Measurements from ENCODE around the gene SYNGR1.
"Not testable (repeated sequence)": the region's sequence is repeated elsewhere in the genome, so short reads cannot be mapped to it uniquely, and the experiment has no call there.

Gene SYNGR1

DNA sequence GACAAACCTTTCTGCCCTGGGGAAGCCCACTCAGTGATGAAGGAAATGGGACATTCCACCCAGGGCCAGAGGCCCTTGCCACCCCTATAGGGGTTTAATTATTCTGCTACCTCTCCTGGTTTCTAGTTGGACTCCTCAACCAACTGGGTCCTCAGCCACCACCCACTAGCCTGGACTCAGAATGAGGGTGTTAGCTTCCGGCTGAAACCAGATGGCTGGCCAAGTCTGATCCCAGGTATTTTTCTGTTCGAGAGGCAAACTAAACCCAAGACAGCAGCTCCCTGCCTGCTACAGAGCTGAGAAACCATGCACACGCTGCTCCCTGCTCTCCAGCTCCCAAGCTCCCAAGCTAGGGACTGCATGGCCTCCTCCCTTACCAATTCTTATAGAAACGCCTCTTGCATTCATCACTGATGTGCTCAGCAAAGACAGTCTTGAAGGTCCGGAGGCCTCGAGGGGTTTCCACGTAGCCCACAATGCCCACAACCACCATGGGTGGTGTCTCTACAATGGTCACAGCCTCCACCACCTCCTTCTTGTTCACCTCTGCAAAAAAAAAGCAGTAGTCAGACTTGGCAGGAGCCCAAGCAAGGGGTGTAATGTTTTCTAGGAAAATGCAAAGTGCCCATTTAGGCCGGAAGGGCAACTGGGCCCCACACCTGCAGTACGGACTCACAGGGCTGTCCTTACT is 32.6 kb upstream of the SYNGR1 start:
- no peak for DNase-seq (ENCODE audit: low spot score)

DNA sequence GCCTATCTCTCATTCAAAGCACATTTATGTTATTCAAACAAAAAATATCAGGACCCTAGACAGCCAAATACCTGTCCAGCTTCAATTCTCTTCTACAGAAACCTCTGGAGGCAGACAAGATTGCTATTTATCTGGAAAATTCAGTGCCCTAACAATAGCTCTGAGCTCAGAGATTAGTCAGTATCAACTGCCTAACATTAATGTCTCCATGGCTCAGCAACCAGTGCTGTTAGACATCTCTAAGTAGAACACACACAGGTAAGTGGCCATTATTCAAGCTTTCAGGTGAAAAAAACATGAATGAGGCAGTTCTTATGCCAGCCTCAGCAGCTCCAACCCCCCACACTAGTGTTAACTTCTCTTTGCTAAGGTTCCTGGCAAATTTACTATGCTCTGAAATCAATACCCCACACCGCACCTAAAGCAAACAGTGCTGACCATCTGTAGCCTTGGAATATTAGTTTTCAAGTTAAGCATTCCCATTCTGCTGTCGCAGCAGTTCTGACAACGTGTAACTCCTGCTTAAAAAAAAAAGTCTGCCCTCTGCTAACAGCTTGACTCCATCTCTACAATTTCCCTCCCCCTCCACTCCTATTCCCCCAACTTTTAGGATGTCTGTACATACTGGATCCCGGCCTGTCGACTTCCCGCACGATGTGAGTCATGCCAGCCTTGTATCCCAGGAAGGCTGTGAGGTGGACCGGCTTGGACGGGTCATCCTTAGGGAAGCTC is 31.9 kb upstream of the SYNGR1 start:
- DNase-seq (ENCODE audit: low spot score): no peak

DNA sequence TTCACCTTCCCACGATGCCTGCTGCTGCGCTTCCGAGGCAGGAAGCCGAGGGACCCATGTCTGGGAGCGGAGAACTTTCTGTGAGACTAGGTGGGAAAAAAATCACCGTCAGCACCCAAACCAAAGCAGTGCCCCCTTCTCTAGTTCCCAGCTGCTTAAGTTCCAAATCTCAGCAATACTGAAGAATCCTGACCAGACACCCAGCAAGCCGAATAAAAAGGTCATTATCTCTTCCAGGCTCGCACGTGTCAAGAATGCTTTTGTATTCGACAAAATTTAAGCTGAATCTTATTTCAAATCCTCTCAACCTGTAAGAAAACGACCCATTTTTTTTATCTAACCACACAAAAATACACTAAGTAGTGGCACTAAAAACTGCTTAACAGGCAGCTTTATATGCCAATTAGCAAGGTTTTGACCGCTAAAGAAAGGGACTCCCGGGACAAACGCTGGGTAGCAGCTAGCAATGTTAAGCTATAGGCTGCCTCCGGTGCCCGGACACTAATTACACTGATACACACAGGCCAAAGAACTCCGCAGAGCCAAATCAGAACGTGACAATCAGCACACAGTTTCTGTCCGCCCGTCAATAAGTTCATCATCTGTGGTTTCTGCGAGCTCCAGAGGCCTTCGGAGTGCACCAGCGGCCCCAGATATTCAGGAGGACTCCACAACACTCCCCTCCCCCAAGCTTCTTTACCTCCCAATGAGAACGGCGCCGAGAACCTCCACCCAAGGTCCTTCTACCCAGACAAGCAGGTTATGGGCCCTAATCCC is 31.1 kb upstream of the SYNGR1 start:
- no peak for DNase-seq (ENCODE audit: low spot score)

DNA sequence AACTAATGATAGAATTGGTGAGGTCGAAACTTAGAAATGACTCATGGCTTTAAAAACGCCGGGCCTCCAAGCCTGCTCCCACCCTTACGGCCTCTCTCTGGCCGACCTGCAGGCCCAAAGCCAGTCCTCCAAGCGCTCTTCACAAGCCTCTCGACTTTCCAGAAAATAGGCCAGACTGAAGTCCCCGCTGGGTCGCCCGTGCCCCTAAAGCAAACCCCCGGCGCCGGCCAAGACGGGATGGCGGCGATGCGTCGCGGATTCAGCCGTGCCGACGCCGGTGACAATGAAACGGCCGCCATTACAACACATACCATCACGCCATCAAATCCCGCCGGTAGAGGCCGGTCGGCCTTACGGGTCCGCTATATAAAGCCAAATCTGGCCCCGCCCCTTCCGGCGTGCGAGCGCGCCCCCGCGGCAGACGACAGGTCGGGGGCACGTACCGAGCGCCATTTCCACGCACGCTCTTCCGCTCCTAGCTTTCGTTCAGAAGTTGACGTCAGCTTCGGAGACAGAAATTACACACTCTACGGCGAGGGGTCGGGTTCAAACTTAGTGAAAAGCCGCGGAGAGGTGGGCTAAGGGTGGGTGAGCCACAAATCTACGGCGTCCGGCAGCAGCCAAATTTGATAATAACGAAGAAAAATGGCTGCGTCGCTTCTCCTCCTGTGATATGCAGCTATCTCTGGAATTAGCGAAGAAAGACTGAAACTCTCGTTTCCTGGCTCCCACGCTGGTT is 30.3 kb upstream of the SYNGR1 start, which contains the start of gene RPL3:
TSS of gene RPL3 (minus strand) at position 340 of the 739 bp plus-strand sequence. CDS start at position 314, 26 bp downstream.
- DNase-seq (ENCODE audit: low spot score): peak; percentile 92

DNA sequence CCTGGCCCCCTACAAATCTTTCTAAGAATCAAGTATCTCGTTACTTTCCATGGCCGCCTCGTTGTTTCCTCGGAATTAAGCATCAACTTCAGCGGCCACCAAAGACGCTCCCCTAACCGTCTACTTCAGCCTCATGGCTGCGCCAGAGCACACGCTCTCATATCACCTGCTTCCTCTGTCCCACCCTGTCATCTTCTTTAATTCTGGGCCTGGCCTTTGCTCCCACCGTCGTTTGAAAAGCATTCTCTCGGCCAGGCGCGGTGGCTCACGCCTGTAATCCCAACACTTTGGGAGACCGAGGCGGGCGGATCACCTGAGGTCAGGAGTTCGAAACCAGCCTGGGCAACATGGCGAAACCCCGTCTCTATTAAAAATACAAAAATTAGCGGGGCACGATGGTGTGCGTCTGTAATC is 29.2 kb upstream of the SYNGR1 start:
- not testable (repeated sequence) for DNase-seq (ENCODE audit: low spot score)

DNA sequence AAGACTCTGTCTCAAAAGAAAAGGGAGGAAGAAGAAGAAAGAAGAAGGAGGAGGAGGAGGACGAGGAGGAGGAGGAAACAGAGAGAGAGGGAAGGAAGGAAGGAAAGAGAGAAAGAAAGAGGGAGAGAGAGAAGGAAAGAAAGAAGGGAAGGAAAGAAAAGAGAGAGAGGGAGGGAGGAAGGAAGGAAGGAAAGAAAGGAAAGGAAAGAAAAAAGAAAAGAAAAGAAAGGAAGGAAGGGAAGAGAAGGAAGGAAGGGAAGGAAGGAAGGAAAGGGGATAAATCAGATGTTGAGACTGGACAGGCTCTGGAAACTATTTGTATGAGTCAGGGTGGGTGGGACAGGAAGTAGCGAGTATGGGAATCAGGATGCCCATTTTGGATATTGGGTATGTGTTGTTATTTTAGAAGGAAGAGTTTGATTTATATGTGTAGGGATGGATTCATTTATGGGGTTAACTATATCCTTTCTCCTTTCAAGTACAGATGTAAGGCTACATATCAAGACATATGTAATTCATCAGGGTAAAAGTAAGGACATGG is 24.3 kb upstream of the SYNGR1 start:
- DNase-seq (ENCODE audit: low spot score): peak; percentile 69

DNA sequence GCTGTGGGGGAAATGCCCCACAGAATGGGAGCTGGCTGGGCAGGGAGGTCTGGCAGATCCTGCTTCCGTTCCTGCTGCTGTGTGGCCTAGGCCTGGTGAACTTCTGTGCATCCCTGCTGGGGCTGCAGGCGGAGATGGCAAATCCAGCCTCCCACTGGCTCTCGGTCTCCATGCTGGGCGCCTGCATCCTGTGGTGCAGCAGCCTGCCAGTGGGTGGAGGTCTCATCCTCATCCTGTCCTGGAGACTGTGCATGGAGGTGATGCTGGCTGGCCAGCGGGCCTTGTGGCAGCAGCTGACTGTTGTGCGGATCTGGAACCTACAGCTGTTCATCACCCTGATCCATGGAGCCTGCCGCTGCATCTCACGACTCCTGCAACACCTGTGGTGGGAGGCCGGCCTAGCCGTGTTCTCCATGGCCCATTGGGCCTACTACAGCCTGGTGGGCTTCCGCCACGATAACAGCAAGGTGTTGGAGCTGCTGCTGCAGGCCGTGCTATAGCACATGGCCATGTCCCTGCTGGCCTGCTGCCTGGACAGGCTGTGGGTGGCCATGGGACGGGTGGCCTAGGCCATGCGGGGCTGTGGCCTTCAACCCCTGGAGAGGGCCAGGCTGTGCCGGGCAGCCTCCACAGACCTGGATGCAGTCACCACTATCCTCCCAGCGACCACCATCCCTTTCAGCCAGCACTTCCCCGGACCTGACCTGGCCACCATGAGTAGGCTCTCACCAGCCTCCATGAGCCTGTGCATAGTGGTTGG is 21.6 kb upstream of the SYNGR1 start:
- no peak for DNase-seq (ENCODE audit: low spot score)

DNA sequence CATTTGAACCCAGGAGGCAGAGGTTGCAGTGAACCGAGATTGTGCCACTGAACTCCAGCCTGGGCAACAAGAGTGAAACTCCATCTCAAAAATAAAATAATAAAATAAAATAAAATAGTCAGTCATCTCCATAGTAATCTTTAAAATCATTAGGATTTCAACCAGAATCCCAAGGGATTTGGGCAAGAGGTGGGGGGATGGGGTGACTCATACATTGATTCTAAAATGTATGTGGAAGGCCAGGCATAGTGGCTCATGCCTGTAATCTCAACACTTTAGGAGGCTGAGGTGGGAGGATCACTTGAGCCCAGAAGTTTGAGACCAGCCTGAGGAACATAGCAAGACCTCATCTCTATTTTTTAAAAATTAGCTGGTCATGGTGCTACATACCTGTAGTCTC is 19.2 kb upstream of the SYNGR1 start:
- DNase-seq (ENCODE audit: low spot score): not testable (repeated sequence)

DNA sequence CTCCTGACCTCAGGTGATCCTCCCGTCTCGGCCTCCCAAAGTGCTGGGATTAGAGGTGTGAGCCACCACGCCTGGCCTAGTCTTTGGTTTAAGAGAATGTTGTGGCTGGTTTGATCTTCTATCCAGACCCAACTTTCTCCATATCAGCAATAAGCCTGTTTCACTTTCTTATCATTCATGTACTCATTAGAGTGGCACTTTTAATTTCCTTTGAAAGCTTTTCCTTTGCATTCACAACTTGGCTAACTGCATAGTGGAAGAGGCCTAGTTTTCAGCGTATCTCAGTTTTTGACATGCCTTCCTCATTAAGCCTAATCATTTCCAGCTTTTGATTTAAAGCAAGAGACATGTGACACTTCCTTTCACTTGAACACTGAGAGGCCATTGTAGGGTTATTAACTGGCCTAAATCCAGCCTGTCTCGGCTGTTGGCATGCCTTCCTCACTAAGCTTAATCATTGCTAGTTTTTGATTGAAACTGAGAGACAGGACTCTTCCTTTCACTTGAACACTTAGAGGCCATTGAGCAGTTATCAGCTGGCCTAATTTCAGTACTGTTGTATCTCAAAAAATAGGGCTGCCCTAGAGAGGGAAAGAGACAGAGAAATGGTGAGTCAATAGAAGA is 17.2 kb upstream of the SYNGR1 start:
- DNase-seq (ENCODE audit: low spot score): no peak

DNA sequence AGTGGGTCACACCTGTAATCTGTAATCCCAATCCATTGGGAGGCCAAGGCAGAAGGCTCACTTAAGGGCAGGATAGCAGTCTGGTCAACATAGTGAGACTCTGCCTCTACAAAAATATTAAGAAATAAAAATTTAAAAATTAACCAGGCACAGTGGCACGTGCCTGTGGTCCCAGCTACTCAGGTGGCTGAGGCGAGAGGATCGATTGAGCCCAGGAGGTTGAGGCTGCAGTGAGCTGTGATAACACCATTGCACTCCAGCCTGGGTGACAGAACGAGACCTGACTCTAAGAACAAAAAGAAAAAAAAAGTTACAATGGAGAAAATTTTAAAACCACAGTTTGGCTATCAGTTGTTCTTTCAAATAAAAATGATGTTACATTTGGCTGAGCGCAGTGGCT is 13.4 kb upstream of the SYNGR1 start:
- no peak for DNase-seq (ENCODE audit: low spot score)

DNA sequence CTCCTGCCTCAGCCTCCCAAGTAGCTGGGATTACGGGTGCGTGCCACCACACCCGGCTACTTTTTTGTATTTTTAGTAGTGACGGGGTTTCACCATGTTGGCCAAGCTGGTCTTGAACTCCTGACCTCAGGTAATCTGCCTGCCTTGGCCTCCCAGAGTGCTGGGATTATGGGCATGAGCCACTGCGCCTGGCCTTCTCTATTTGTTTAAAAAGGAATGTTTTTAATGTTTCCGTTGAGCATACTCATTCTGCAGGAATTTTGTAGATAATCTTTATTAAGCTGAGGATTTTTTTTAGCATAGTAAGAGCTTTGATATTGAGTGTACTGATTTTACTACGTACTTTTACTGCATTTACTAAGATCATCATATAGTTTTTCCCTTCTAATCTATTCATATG is 10.0 kb upstream of the SYNGR1 start:
- not testable (repeated sequence) for DNase-seq (ENCODE audit: low spot score)

DNA sequence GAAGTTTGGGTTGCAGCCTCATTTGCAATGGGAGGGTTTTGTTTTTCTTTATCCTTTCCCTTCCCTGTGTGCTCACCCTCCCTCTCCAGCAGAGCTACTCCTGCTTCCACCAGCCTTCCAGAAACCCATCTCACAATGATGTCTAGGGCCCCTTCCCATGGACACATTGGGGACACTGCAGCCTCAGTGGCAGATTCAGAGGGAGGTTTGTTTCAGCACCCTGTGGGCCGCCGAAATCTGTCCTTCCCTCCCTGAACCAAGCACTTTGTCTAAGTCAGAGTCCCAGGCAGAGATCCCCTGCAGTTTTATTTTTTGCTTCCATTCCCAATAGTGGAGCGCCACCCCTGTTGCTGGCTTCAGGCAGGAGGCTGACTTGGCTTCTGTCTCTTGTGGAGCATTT is 8.6 kb upstream of the SYNGR1 start:
- no peak for DNase-seq (ENCODE audit: low spot score)

DNA sequence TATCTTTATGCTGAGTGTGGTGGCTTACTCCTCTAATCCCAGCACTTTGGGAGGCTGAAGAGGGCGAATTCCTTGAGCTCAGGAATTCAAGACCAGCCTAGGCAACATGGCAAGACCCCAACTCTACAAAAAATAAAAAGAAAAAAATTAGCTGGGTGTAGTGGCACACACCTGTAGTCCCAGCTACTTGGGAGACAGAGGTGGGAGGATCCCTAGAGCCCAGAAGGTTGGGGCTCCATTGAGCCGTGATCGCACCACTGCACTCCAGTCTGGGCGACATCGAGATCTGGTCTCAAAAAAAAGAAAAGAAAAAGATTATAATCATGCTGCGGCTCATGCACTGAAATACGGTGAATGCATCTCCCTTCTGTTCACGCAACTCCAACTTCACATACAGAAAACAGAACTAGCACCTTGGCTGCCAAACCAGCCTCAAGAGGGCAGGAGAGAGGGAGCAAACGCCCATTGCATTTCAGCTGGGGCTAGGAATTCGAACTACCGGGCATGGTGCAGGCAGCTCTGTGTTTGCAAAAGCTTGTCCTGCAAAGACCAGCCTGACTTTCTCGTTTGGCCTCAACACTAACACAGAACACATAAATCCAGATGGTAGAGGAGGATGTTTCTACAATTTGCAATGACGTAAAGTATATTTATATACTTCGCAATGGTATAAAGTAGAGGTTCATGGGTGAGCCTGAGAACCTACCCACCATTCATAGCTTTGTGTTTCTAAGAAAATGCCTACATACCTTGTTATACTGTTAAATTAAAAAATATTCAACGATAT is 6.3 kb upstream of the SYNGR1 start:
- DNase-seq (ENCODE audit: low spot score): peak; percentile 76

DNA sequence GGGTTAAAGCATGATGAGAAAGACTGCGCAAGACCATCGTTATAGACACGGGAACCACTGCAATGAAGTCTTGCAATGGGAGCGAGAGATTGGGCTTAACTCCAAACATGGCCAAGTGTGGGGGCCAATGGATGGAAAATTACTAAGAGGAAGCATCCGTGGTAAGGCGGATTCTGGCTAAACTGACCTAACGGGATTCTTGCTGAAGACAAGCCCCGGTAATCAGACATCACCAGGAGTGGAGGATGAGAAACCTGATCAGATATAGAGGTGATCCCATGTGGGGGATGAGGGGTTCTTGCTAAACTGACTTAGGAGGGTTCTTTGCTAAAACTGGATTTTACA is 5.8 kb upstream of the SYNGR1 start:
- no peak for DNase-seq (ENCODE audit: low spot score)

DNA sequence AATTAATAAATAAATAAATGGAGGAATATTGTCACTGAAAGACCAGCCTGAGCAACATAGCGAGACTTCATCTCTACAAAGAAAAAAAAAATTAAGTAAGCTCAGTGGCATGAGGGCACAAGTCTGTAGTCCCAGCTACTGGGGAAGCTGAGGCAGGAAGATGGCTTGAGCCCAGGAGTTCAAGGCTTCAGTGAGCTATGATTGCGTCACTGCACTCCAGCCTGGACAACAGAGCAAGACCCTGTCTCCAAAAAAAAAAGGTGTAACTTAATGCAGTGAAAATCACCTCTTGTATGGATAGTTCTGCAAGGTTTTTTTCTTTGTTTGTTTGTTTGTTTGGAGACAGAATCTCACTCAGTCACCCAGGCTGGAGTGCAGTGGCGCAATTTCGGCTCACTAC is 4.6 kb upstream of the SYNGR1 start:
- no peak for DNase-seq (ENCODE audit: low spot score)

DNA sequence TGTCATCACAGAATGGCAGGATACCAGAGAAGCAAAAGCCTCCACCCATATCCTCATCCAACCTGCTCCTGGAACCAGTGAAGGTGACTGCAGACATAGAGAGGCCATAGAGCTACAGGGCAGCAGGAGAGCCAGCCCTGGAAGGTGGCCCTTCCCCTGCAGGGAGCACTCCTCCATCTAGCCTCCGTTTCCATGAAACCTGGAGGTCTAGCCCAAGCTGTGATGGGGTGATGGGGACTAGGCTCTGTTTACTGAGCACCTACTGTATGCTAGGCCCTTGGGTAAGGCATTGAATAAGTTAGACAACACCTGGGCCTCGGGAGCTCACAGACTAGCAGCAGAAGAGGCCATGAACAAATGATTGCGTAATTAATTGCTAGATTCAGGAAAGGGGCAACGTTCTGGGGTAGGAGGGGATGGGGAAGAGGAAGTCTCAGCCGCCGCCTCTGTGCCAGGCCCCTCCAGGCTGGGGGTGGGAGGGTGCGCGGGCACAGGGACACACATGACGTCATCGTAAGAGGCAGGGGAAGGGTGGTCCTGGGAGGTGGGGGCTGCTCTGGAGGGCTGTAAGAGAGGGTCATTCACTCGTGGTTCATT is 784 bp upstream of the SYNGR1 start:
- DNase-seq (ENCODE audit: low spot score): no peak

DNA sequence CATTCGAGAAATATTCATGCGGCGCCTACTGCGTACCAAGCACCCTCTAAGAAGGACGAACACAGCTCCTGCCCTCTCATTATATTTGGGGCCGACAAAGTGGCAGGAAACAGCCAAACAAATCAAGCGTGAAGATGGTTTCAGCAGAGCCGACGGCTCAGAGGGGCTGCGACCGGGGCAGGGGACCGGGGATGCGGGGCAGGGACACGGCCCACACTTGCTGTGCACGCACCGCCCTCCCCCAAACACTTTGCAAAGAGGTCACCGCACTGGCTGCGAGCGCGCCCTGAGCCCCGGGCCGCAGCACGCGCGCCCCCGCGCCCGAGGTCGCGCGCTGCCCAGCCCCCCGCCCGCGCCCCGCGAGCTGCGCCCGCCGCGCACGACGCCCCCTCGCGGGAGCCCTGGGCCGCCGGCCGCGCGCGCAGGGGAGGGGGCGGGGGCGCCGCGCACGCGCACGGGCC is 255 bp upstream of the SYNGR1 start:
- DNase-seq (ENCODE audit: low spot score): peak; percentile 66

DNA sequence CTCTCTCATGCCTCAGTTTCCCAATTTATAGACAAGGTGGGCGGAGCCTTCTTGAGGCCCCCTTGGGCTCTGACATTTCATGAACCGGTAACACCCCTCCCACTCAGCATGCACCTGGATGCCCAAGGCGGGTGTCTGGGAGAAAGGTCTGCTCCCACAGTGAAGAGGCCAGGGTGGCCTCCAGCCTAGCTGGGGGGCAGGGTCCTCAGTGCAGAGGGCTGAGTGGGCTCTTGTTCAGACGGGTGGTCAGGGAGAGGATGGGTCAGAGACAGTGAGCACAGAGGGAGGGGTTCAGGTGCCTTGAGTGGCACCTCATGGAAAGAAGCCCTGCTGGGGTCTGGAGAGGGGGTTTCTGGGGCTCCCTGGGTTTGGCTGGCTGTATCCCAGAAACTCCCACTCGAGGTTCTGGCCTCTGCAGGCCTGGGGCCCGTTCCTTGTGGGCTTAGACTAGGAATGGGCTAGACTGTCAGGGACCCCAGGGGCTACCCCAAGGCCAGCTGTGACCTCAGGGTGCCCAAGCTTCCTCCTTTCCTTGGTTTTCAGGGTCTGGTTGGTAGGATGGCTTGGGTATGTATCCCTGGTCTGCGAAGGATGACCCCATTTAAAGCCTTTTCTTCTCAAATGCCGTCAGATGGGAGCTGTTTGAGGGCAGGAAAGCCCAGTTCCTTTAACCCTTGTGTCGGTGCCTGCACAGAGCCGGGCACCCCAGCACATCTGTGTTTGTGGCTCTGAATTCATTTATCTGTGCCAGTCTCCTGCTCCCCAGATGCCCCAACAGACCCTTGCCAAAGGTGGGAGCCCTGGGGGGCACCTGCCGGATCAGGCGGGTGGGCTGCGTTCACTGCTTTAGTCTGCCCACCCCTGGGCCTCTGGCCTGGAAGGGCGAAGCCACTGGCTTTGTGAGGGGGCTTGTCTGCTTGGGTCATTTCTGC is 1.2 kb downstream of the SYNGR1 start:
- no peak for DNase-seq (ENCODE audit: low spot score)
